ENCODE measurements around the gene ENDOG. TPM values are rescaled to one million over a fixed set of nuclear protein-coding genes. Genes with fewer than 3 reads are reported as not detected.

Gene ENDOG
- total RNA-seq, 2 experiments from 2014 or later, result 23.9 to 24.7 TPM

Other genes with a start within 250 kb of the ENDOG start
- 10 to 100 TPM; 68.9 to 76.3 TPM for gene DYNC2I2, start 161.7 kb upstream of the ENDOG start, total RNA-seq
- 100 to 1,000 TPM; 574 to 607 TPM for gene SET, start 129.3 kb upstream of the ENDOG start, total RNA-seq
- gene PKN3, start 116.0 kb upstream of the ENDOG start, total RNA-seq, result 1 to 10 TPM; 7.6 to 8.0 TPM
- gene ZDHHC12, start 94.4 kb upstream of the ENDOG start, total RNA-seq, result 10 to 100 TPM; 80.4 to 88.4 TPM
- gene ZER1, start 46.6 kb upstream of the ENDOG start, total RNA-seq, result 10 to 100 TPM; 15.3 to 15.9 TPM
- gene TBC1D13, start 31.2 kb upstream of the ENDOG start, total RNA-seq, result 10 to 100 TPM; 19.1 to 22.5 TPM
- 10 to 100 TPM; 77.3 to 81.2 TPM for gene SPOUT1, start 11.3 kb downstream of the ENDOG start, total RNA-seq
- 10 to 100 TPM; 12.6 to 13.0 TPM for gene KYAT1, start 63.5 kb downstream of the ENDOG start, total RNA-seq
- 10 to 100 TPM; 26.1 to 27.2 TPM for gene LRRC8A, start 63.6 kb downstream of the ENDOG start, total RNA-seq
- under 1 TPM; 0.55 to 0.68 TPM for gene PHYHD1, start 102.5 kb downstream of the ENDOG start, total RNA-seq
- gene DOLK, start 129.1 kb downstream of the ENDOG start, total RNA-seq, result 1 to 10 TPM; 7.9 to 8.7 TPM
- 10 to 100 TPM; 83.8 to 85.2 TPM for gene NUP188, start 129.2 kb downstream of the ENDOG start, total RNA-seq
- 100 to 1,000 TPM; 107 to 109 TPM for gene SH3GLB2, start 209.8 kb downstream of the ENDOG start, total RNA-seq
- gene MIGA2, start 218.1 kb downstream of the ENDOG start, total RNA-seq, result 10 to 100 TPM; 38.3 to 45.6 TPM